MM.1S (cell line): ENCODE data around the gene KCNMA1.

Experiments used
- DNase-seq: peaks from one replicate; pipeline ENCODE4 v3.0.0-alpha.2; 2015
- H2AFZ ChIP-seq: fragments of 300-600 bp; sonication (generic); 2 replicates; pipeline ENCODE4 v1.6.0; 2016; ENCODE audit warnings: antibody characterized with exemption, low read length
- H3F3A ChIP-seq: fragments of 300-600 bp; sonication (generic); 2 replicates; pipeline ENCODE4 v1.6.1; 2016; ENCODE audit warnings: mild to moderate bottlenecking, antibody characterized with exemption, low read length, moderate library complexity, mixed read lengths; ENCODE audit not compliant: insufficient read depth
- H3K27ac ChIP-seq: fragments of 300-600 bp; sonication (generic); 2 replicates; pipeline ENCODE4 v1.5.1; 2016; ENCODE audit warnings: mild to moderate bottlenecking, low read length
- H3K27me3 ChIP-seq: fragments of 300-600 bp; sonication (generic); replicated peaks from 2 replicates; pipeline ENCODE4 v1.6.0; 2016; ENCODE audit warnings: low read length; ENCODE audit not compliant: insufficient read depth
- H3K36me3 ChIP-seq: fragments of 300-600 bp; sonication (generic); replicated peaks from 2 replicates; pipeline ENCODE4 v1.6.1; 2016; ENCODE audit warnings: mild to moderate bottlenecking, low read length, mixed read lengths; ENCODE audit not compliant: insufficient read depth
- H3K4me1 ChIP-seq: fragments of 300-600 bp; sonication (generic); 2 replicates; pipeline ENCODE4 v1.6.1; 2016; ENCODE audit warnings: low read length, mixed read lengths
- H3K4me2 ChIP-seq: fragments of 300-600 bp; sonication (generic); 2 replicates; pipeline ENCODE4 v1.6.0; 2016; ENCODE audit warnings: low read depth, low read length
- H3K4me3 ChIP-seq: fragments of 300-600 bp; sonication (generic); 2 replicates; pipeline ENCODE4 v1.5.1; 2016; ENCODE audit warnings: low read length, mixed read lengths
- H3K79me2 ChIP-seq: fragments of 300-600 bp; sonication (generic); 2 replicates; pipeline ENCODE4 v1.6.1; 2016; ENCODE audit warnings: mixed run types, low read length, mixed read lengths
- H3K9ac ChIP-seq: fragments of 300-600 bp; sonication (generic); 2 replicates; pipeline ENCODE4 v1.6.1; 2016; ENCODE audit warnings: low read length, mixed read lengths
- H3K9me2 ChIP-seq: fragments of 300-600 bp; sonication (generic); replicated peaks from 2 replicates; pipeline ENCODE4 v1.6.1; 2016; ENCODE audit warnings: mild to moderate bottlenecking, low read length, mixed read lengths; ENCODE audit not compliant: insufficient read depth
- H3K9me3 ChIP-seq: fragments of 300-600 bp; sonication (generic); replicated peaks from 2 replicates; pipeline ENCODE4 v1.6.1; 2016; ENCODE audit warnings: mild to moderate bottlenecking, low read length, mixed read lengths; ENCODE audit not compliant: insufficient read depth
- H4K20me1 ChIP-seq: fragments of 300-600 bp; sonication (generic); 2 replicates; pipeline ENCODE4 v1.6.1; 2016; ENCODE audit warnings: mild to moderate bottlenecking, low read length, moderate library complexity, mixed read lengths; ENCODE audit not compliant: insufficient read depth
- CTCF ChIP-seq: fragments of 300-600 bp; sonication (generic); IDR thresholded peaks from 2 replicates; pipeline ENCODE4 v1.5.1; 2016; ENCODE audit warnings: antibody characterized with exemption, low read length, mixed read lengths
- EZH2 ChIP-seq: fragments of 300-600 bp; sonication (generic); optimal IDR thresholded peaks from 2 replicates; pipeline ENCODE3; 2017; ENCODE audit warnings: low read depth, mild to moderate bottlenecking, antibody characterized with exemption, low read length, mixed read lengths
- EZH2phosphoT487 ChIP-seq: fragments of 300-600 bp; sonication (generic); IDR thresholded peaks from 2 replicates; pipeline ENCODE4 v1.6.1; 2018; ENCODE audit warnings: antibody characterized with exemption, low read length

The KCNMA1 gene

GRCh38 chr10:77527839-77528238 lies 109.8 kb downstream of the KCNMA1 start:
- Histone ChIP-seq H3K4me1 (peaks cover 19% of the 10 kb centered on the region), H3K9me2 (no peaks in the 10 kb centered on the region), H4K20me1 (no peaks in the 10 kb centered on the region), H3K79me2 (no peaks in the 10 kb centered on the region), H3K9me3 (no peaks in the 10 kb centered on the region), H3K4me3 (no peak overlapping the region), H3K36me3 (no peaks in the 10 kb centered on the region), H2AFZ (no peak overlapping the region), H3K4me2 (no peak overlapping the region), H3K9ac (no peak overlapping the region), H3K27ac (no peak overlapping the region), H3K27me3 (no peaks in the 10 kb centered on the region), H3F3A (no peaks in the 10 kb centered on the region)
- no peak for TF ChIP-seq EZH2
- DNase-seq: no peak

DNA sequence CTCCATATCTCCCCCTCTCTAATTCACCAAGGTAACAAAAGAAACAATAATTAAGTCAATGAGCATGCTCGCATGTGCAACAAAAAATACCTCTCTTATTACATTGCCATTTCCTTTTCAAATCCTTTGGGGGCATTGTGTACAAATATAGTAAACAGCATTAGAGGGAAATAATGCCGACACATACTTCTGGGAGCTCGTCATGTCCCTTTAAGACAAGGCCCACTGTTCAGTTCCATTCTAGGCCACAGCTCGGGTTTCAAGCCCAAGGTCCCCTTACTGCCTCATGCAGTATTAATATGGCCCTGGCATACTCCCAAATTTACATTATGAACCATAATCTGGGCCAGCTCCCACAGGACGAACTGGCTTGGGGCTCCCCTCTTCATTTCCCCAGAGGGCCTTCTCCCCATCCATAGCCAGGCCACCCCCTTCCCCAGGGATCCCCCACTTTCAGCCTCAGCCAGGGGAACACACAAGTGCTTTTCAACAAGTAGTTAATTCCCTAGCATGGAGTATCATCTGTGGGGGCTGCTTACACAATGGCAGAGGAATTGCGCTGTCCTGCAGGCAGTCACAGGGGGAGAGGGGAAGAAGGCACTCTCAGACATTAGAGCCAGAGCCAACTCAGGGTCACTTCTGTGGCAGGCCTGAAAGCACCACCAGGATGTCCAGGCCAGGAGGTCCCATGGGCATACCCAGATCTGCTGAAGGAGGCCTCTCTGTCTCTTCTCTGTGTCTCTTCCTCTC lies 110.6 kb downstream of the KCNMA1 start:
- no peak for DNase-seq
- Histone ChIP-seq H3K36me3 (no peaks in the 10 kb centered on the region), H3K9ac (no peak overlapping the region), H4K20me1 (no peaks in the 10 kb centered on the region), H3F3A (no peaks in the 10 kb centered on the region), H3K9me2 (no peaks in the 10 kb centered on the region), H3K27me3 (no peaks in the 10 kb centered on the region), H3K4me2 (no peak overlapping the region), H3K9me3 (no peaks in the 10 kb centered on the region), H3K79me2 (no peaks in the 10 kb centered on the region), H2AFZ (no peak overlapping the region), H3K27ac (no peak overlapping the region), H3K4me1 (peaks cover 19% of the 10 kb centered on the region), H3K4me3 (no peak overlapping the region)
- no peak for TF ChIP-seq EZH2
- TF ChIP-seq CTCF: no peak
- TF ChIP-seq EZH2phosphoT487: no peak

- no peaks in the 10 kb centered on the region for H4K20me1 ChIP-seq
- H3K27ac ChIP-seq: no peak overlapping the region
- H3K9ac ChIP-seq: no peak overlapping the region
- H3K36me3 ChIP-seq: no peaks in the 10 kb centered on the region
- peaks cover 12% of the 10 kb centered on the region for H3K4me1 ChIP-seq
- no peak overlapping the region for H3K4me3 ChIP-seq
- DNase-seq: peak; percentile 45
- no peaks in the 10 kb centered on the region for H3K9me3 ChIP-seq
- H3F3A ChIP-seq: no peaks in the 10 kb centered on the region
- H3K79me2 ChIP-seq: no peaks in the 10 kb centered on the region
- H2AFZ ChIP-seq: no peak overlapping the region
- peak overlapping the region; percentile 46; the same call in 1 of the 2 replicates for H3K4me2 ChIP-seq
- TF ChIP-seq EZH2phosphoT487 (no peak), CTCF (no peak), EZH2 (no peak)
- no peaks in the 10 kb centered on the region for H3K27me3 ChIP-seq
- no peaks in the 10 kb centered on the region for H3K9me2 ChIP-seq
Observed at GRCh38 chr10:77524281-77524711, 113.3 kb downstream of the KCNMA1 start.

DNA sequence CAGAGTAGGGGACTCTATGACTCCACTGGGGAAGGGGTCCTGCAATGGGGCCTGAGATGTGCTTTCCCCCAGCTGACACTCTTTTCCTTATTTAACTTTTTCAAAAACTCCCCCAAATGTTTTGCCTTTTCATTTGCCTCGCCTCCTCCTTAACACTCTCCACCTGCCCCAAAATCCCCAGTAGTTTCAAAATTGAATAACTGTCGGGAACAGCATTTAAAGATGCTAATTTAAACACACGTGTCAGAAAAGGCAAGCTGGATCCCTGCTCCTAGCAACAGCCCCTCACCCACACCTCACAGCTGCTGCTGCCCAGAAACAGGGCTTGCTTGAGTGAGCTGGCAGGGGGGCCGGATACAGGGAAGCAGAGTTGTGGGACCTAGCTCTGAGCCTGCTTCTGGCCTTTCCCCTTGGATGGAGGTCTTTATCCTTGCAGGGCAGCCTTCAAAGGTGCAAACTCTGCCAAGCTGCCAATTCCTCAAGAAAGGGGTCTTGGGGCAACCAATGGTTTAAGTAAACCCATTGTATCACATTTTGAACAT lies 115.3 kb downstream of the KCNMA1 start:
- Histone ChIP-seq H3K27ac (no peak overlapping the region), H3K36me3 (no peaks in the 10 kb centered on the region), H3K9me2 (no peaks in the 10 kb centered on the region), H3K4me2 (no peak overlapping the region), H3F3A (no peaks in the 10 kb centered on the region), H3K4me3 (no peak overlapping the region), H3K79me2 (no peaks in the 10 kb centered on the region), H3K9ac (no peak overlapping the region), H4K20me1 (no peaks in the 10 kb centered on the region), H3K9me3 (no peaks in the 10 kb centered on the region), H3K4me1 (peaks cover 12% of the 10 kb centered on the region), H2AFZ (no peak overlapping the region), H3K27me3 (no peaks in the 10 kb centered on the region)
- no peak for DNase-seq
- TF ChIP-seq EZH2 (no peak), EZH2phosphoT487 (no peak), CTCF (no peak)
